H9 (cell line): ENCODE results near the gene EPAS1. TPM values are rescaled to one million over a fixed set of nuclear protein-coding genes. Genes with fewer than 3 reads are reported as not detected.

Experiments
- DNase-seq: peaks from one replicate; pipeline ENCODE4 v3.0.0-alpha.2; 2017
- H2AFZ ChIP-seq: one replicate; pipeline ENCODE4 v1.6.1; 2013; ENCODE audit warnings: mild to moderate bottlenecking, low read length, control low read depth, moderate library complexity
- H2AK5ac ChIP-seq: 2 replicates; pipeline ENCODE4 v1.6.1; 2013; ENCODE audit warnings: low read length, control low read depth, mixed read lengths; ENCODE audit not compliant: insufficient read length
- H2BK120ac ChIP-seq: one replicate; pipeline ENCODE4 v1.6.1; 2013; ENCODE audit warnings: low read depth, mild to moderate bottlenecking, low read length, control low read depth, inconsistent platforms; ENCODE audit not compliant: poor library complexity, severe bottlenecking
- H2BK12ac ChIP-seq: 2 replicates; pipeline ENCODE4 v1.6.1; 2013; ENCODE audit warnings: low read length, control low read depth, mixed read lengths, low read depth; ENCODE audit not compliant: insufficient read length
- H2BK15ac ChIP-seq: 2 replicates; pipeline ENCODE4 v1.6.1; 2013; ENCODE audit warnings: low read depth, low read length, control low read depth
- H2BK20ac ChIP-seq: one replicate; pipeline ENCODE4 v1.6.1; 2013; ENCODE audit warnings: low read depth, mild to moderate bottlenecking, low read length, control low read depth, inconsistent platforms; ENCODE audit not compliant: poor library complexity, severe bottlenecking
- H2BK5ac ChIP-seq: 2 replicates; pipeline ENCODE4 v1.6.1; 2013; ENCODE audit warnings: low read length, control low read depth, mixed read lengths; ENCODE audit not compliant: insufficient read length
- H3K14ac ChIP-seq: 2 replicates; pipeline ENCODE4 v1.6.1; 2013; ENCODE audit warnings: low read length, control low read depth; ENCODE audit not compliant: insufficient read depth
- H3K18ac ChIP-seq: 2 replicates; pipeline ENCODE4 v1.6.1; 2013; ENCODE audit warnings: low read depth, mild to moderate bottlenecking, mixed read lengths, low read length, control low read depth; ENCODE audit not compliant: insufficient read length
- H3K23ac ChIP-seq: 2 replicates; pipeline ENCODE4 v1.6.1; 2013; ENCODE audit warnings: low read length, control low read depth, mixed read lengths, low read depth; ENCODE audit not compliant: insufficient read length
- H3K23me2 ChIP-seq: 2 replicates; pipeline ENCODE4 v1.6.1; 2013; ENCODE audit warnings: low read depth, mild to moderate bottlenecking, mixed read lengths, low read length, control low read depth; ENCODE audit not compliant: insufficient read length, poor library complexity, severe bottlenecking
- H3K27ac ChIP-seq: 2 replicates; pipeline ENCODE4 v1.5.1; 2013; ENCODE audit warnings: low read length, control low read depth, mixed read lengths, low read depth; ENCODE audit not compliant: insufficient read length
- H3K27me3 ChIP-seq: 2 replicates; pipeline ENCODE4 v1.6.1; 2013; ENCODE audit warnings: low read length, control low read depth, inconsistent platforms; ENCODE audit not compliant: insufficient read depth
- H3K4ac ChIP-seq: 2 replicates; pipeline ENCODE4 v1.6.1; 2013; ENCODE audit warnings: low read depth, mild to moderate bottlenecking, control low read depth, inconsistent platforms, low read length, moderate library complexity
- H3K4me1 ChIP-seq: 2 replicates; pipeline ENCODE4 v1.6.1; 2013; ENCODE audit warnings: low read length, control low read depth, inconsistent platforms; ENCODE audit not compliant: insufficient read depth
- H3K4me2 ChIP-seq: 2 replicates; pipeline ENCODE4 v1.6.1; 2013; ENCODE audit warnings: low read length, control low read depth, mixed read lengths; ENCODE audit not compliant: insufficient read length, insufficient read depth
- H3K56ac ChIP-seq: 2 replicates; pipeline ENCODE4 v1.6.1; 2013; ENCODE audit warnings: low read depth, mild to moderate bottlenecking, mixed read lengths, low read length, control low read depth; ENCODE audit not compliant: insufficient read length
- H3K79me1 ChIP-seq: 2 replicates; pipeline ENCODE4 v1.6.1; 2013; ENCODE audit warnings: low read depth, mild to moderate bottlenecking, moderate library complexity, low read length, control low read depth, inconsistent platforms; ENCODE audit not compliant: insufficient read depth, poor library complexity, severe bottlenecking
- H3K79me2 ChIP-seq: 2 replicates; pipeline ENCODE4 v1.6.1; 2013; ENCODE audit warnings: low read length, control low read depth, inconsistent platforms; ENCODE audit not compliant: insufficient read depth
- H3K9ac ChIP-seq: 2 replicates; pipeline ENCODE4 v1.6.1; 2013; ENCODE audit warnings: low read length, control low read depth, mixed read lengths; ENCODE audit not compliant: insufficient read length; ENCODE audit errors: extremely low read depth
- H3K9me3 ChIP-seq: one replicate; pipeline ENCODE4 v1.6.1; 2013; ENCODE audit warnings: low read depth, low read length, inconsistent platforms; ENCODE audit not compliant: control insufficient read depth
- H3T11ph ChIP-seq: one replicate; pipeline ENCODE4 v1.6.1; 2013; ENCODE audit warnings: mild to moderate bottlenecking, low read length, control low read depth, inconsistent platforms
- H4K20me1 ChIP-seq: one replicate; pipeline ENCODE4 v1.6.1; 2013; ENCODE audit not compliant: control insufficient read depth, insufficient read length, insufficient read depth
- H4K5ac ChIP-seq: 2 replicates; pipeline ENCODE4 v1.6.1; 2013; ENCODE audit warnings: low read depth, mild to moderate bottlenecking, mixed read lengths, low read length, control low read depth; ENCODE audit not compliant: insufficient read length
- H4K8ac ChIP-seq: replicated peaks from 2 replicates; pipeline ENCODE4 v1.6.1; 2013; ENCODE audit warnings: low read length, control low read depth, mixed read lengths, low read depth; ENCODE audit not compliant: insufficient read length
- H4K91ac ChIP-seq: 2 replicates; pipeline ENCODE4 v1.6.1; 2013; ENCODE audit warnings: low read depth, mild to moderate bottlenecking, moderate library complexity, mixed read lengths, low read length, control low read depth; ENCODE audit not compliant: insufficient read length
- H3K27ac Mint-ChIP-seq, 3 experiments: 2 replicates in 2 of 3; 3 replicates in 1 of 3; pipeline ENCODE4 v1.8.0; 2020 to 2021; ENCODE audit warnings: mixed read lengths in 3 of 3, mild to moderate bottlenecking in 1 of 3, moderate library complexity in 1 of 3
- H3K27me3 Mint-ChIP-seq: 2 replicates; pipeline ENCODE4 v1.8.0; 2021; ENCODE audit warnings: low read depth, mild to moderate bottlenecking, moderate library complexity, mixed read lengths
- H3K36me3 Mint-ChIP-seq, 3 experiments: 2 replicates in 2 of 3; 3 replicates in 1 of 3; pipeline ENCODE4 v1.8.0; 2020 to 2021; ENCODE audit warnings: low read depth in 3 of 3, mixed read lengths in 3 of 3; ENCODE audit not compliant: insufficient read depth in 1 of 3
- H3K4me1 Mint-ChIP-seq, 2 experiments: 2 replicates each; pipeline ENCODE4 v1.8.0; 2020; ENCODE audit warnings: mixed read lengths in 2 of 2
- H3K4me3 Mint-ChIP-seq, 2 experiments: 2 replicates in 1 of 2; 3 replicates in 1 of 2; pipeline ENCODE4 v1.8.0; 2020 to 2021; ENCODE audit warnings: mild to moderate bottlenecking in 2 of 2, mixed read lengths in 2 of 2, moderate library complexity in 1 of 2
- H3K9me3 Mint-ChIP-seq, 2 experiments: 2 replicates in 1 of 2; 3 replicates in 1 of 2; pipeline ENCODE4 v1.8.0; 2020; ENCODE audit warnings: mild to moderate bottlenecking in 2 of 2, mixed read lengths in 2 of 2, moderate library complexity in 1 of 2
- WGBS: extraction: QIAGEN DNeasy Blood & Tissue Kit; methylation state at CpG from one replicate; pipeline ENCODE4 v1.1.7; 2013; ENCODE audit warnings: missing lambda C conversion rate, low lambda C conversion rate, mixed read lengths; ENCODE audit not compliant: insufficient read length; ENCODE audit errors: extremely low coverage; 5-methylcytosine and 5-hydroxymethylcytosine counted together
- total RNA-seq: library from RNA; stranded (reverse); gene quantifications from 2 replicates; pipeline ENCODE4 v1.2.1, GENCODE V29; 2021
- TF ChIP-seq, protein P1 (sequence below): fragments of 200-600 bp; sonication (generic); conservative IDR thresholded peaks from 3 replicates; pipeline ENCODE4 v1.8.0; 2021; ENCODE audit warnings: antibody characterized with exemption, mild to moderate bottlenecking

The EPAS1 gene
- total RNA-seq, 1 experiment from 2014 or later: 1.1 TPM

DNA sequence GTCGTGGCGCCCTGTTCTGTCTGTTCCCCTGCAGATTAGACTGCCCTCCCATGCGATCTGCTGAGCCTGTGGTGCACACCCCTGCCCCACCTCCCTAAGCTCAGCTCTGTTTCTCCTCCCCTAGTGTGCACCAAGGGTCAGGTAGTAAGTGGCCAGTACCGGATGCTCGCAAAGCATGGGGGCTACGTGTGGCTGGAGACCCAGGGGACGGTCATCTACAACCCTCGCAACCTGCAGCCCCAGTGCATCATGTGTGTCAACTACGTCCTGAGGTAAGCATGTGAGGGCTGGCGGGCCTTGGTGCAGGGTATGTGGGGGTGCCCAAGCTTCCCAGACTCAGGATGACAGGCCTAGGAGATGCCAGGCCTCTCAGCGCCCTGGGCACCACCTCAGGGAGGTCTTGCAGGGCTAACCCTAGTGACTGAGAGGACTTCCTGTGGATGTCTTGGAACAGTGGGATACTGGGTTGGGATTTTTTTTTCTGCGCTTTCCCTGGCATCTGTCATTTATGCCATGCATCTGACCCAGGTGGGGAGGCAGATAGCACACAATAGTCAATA lies 78.4 kb downstream of the EPAS1 start:
- no peaks in the 10 kb centered on the region for H3K27me3 Mint-ChIP-seq
- Histone ChIP-seq H3K4ac (no peak overlapping the region), H2AFZ (no peak overlapping the region), H3K18ac (no peak overlapping the region), H3K27me3 (no peaks in the 10 kb centered on the region), H3K23me2 (no peaks in the 10 kb centered on the region), H3K9me3 (no peaks in the 10 kb centered on the region), H3K56ac (no peak overlapping the region), H3K27ac (no peak overlapping the region), H2AK5ac (no peak overlapping the region), H3K14ac (no peak overlapping the region), H3K9ac (no peak overlapping the region), H3K23ac (no peak overlapping the region), H3T11ph (no peak overlapping the region), H3K4me1 (no peaks in the 10 kb centered on the region), H3K79me2 (no peaks in the 10 kb centered on the region), H4K20me1 (no peaks in the 10 kb centered on the region), H2BK120ac (no peak overlapping the region), H3K79me1 (no peaks in the 10 kb centered on the region), H4K91ac (no peak overlapping the region), H2BK15ac (no peak overlapping the region), H3K4me2 (no peak overlapping the region), H2BK20ac (no peak overlapping the region), H4K8ac (no peak overlapping the region), H4K5ac (no peak overlapping the region), H2BK5ac (no peak overlapping the region), H2BK12ac (no peak overlapping the region)
- H3K9me3 Mint-ChIP-seq: no peaks in the 10 kb centered on the region
- WGBS: no CpG with 5 or more reads among the region's 12 CpGs
- H3K4me3 Mint-ChIP-seq: no peak overlapping the region
- H3K36me3 Mint-ChIP-seq: no peaks in the 10 kb centered on the region
- no peak for DNase-seq
- H3K27ac Mint-ChIP-seq: peak overlapping the region in 1 of 3 experiments; percentile 27; a peak in 1 of 7 replicates
- H3K4me1 Mint-ChIP-seq: no peaks in the 10 kb centered on the region
- TF ChIP-seq, protein P1, sequence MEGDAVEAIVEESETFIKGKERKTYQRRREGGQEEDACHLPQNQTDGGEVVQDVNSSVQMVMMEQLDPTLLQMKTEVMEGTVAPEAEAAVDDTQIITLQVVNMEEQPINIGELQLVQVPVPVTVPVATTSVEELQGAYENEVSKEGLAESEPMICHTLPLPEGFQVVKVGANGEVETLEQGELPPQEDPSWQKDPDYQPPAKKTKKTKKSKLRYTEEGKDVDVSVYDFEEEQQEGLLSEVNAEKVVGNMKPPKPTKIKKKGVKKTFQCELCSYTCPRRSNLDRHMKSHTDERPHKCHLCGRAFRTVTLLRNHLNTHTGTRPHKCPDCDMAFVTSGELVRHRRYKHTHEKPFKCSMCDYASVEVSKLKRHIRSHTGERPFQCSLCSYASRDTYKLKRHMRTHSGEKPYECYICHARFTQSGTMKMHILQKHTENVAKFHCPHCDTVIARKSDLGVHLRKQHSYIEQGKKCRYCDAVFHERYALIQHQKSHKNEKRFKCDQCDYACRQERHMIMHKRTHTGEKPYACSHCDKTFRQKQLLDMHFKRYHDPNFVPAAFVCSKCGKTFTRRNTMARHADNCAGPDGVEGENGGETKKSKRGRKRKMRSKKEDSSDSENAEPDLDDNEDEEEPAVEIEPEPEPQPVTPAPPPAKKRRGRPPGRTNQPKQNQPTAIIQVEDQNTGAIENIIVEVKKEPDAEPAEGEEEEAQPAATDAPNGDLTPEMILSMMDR: no peak
